H1 (cell line): ENCODE data around the gene CCDC154. TPM values are rescaled to one million over a fixed set of nuclear protein-coding genes. Genes with fewer than 3 reads are reported as not detected.

ENCODE experiments used
- BRCA1 ChIP-seq: IDR thresholded peaks from 2 replicates; pipeline ENCODE4 v1.6.1; 2012; ENCODE audit warnings: low read depth, low read length, improper control_type of control experiment
- CHD2 ChIP-seq: IDR thresholded peaks from 2 replicates; pipeline ENCODE4 v1.6.1; 2012; ENCODE audit warnings: low read length, improper control_type of control experiment
- EGR1 ChIP-seq: IDR thresholded peaks from 2 replicates; pipeline ENCODE4 v1.6.1; 2011; ENCODE audit warnings: low read depth, low read length, borderline replicate concordance
- EZH2 ChIP-seq: fragments of 200-600 bp; sonication (generic); IDR thresholded peaks from 2 replicates; pipeline ENCODE4 v1.7.1; 2012; ENCODE audit warnings: low read depth, mild to moderate bottlenecking, moderate library complexity, low read length, inconsistent platforms; ENCODE audit not compliant: severe bottlenecking
- SIN3A ChIP-seq, 2 experiments: IDR thresholded peaks in 1 of 2; conservative IDR thresholded peaks in 1 of 2; 2 replicates each; pipeline ENCODE4 v1.6.1; 2011 to 2012; ENCODE audit warnings: low read length in 2 of 2, improper control_type of control experiment in 1 of 2, low read depth in 1 of 2, mild to moderate bottlenecking in 1 of 2
- polyA plus RNA-seq, 7 experiments: library from polyadenylated mRNA; depleted of rRNA in 3 of 7; stranded (reverse) in 5 of 7; unstranded in 2 of 7; fragments of >200 nt in 5 of 7; fragments of 200-250 nt in 2 of 7; gene quantifications; 1 replicate in 5 of 7; 2 replicates in 1 of 7; 4 replicates in 1 of 7; pipeline versions ENCODE4 v1.2.1 to v1.2.3, GENCODE V29; 2011 to 2013; ENCODE audit warnings: missing spikeins in 2 of 7, mixed read lengths in 2 of 7
- total RNA-seq: library from RNA; stranded (reverse); fragmentation: NEBNext Ultra II Directional; extraction: Animal tissue kit (Norgen Biotek cat#: 25700); gene quantifications from 2 replicates; pipeline ENCODE4 v1.2.1, GENCODE V29; 2021
- TF ChIP-seq, protein P1 (sequence below): fragments of 300-600 bp; sonication (generic); IDR thresholded peaks from 2 replicates; pipeline ENCODE4 v1.7.1; 2012; ENCODE audit warnings: low read length, moderate library complexity, mild to moderate bottlenecking, inconsistent platforms; ENCODE audit not compliant: insufficient replicate concordance

Gene CCDC154
- total and polyA plus RNA-seq, 2 of the 8 experiments (the other 6 are each of a cell fraction or from before 2014, with no cell fraction given) = 0.15 to 0.88 TPM

DNA sequence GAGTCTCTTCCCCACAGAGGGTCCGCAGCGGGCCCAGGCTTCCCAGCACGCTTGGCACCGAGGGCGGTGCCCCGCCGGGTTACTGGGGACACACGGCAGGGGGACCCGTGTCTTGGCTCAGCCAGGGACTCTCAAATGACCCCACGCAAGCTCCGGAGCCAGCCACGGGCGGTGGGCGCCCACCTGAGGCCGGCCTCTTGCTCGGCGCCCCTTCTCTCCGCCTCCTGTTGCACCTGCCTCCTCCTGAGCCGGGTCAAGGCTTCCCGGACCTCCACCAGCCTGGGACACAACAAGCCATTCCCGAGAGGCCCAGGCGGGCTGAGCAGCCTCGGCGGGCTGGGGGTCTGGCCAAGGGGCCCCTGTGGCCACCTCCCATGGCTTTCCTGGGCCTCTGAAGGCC, 1.7 kb downstream of the CCDC154 start (continued):
- TF ChIP-seq SIN3A (conservative IDR thresholded peaks at IDR 0.05 in 1 of 2, IDR thresholded peaks at IDR 0.05 in 1 of 2; ENCODE audit: low read depth in 1 of 2, low read length in 2 of 2) = no peak
- TF ChIP-seq, protein P1, sequence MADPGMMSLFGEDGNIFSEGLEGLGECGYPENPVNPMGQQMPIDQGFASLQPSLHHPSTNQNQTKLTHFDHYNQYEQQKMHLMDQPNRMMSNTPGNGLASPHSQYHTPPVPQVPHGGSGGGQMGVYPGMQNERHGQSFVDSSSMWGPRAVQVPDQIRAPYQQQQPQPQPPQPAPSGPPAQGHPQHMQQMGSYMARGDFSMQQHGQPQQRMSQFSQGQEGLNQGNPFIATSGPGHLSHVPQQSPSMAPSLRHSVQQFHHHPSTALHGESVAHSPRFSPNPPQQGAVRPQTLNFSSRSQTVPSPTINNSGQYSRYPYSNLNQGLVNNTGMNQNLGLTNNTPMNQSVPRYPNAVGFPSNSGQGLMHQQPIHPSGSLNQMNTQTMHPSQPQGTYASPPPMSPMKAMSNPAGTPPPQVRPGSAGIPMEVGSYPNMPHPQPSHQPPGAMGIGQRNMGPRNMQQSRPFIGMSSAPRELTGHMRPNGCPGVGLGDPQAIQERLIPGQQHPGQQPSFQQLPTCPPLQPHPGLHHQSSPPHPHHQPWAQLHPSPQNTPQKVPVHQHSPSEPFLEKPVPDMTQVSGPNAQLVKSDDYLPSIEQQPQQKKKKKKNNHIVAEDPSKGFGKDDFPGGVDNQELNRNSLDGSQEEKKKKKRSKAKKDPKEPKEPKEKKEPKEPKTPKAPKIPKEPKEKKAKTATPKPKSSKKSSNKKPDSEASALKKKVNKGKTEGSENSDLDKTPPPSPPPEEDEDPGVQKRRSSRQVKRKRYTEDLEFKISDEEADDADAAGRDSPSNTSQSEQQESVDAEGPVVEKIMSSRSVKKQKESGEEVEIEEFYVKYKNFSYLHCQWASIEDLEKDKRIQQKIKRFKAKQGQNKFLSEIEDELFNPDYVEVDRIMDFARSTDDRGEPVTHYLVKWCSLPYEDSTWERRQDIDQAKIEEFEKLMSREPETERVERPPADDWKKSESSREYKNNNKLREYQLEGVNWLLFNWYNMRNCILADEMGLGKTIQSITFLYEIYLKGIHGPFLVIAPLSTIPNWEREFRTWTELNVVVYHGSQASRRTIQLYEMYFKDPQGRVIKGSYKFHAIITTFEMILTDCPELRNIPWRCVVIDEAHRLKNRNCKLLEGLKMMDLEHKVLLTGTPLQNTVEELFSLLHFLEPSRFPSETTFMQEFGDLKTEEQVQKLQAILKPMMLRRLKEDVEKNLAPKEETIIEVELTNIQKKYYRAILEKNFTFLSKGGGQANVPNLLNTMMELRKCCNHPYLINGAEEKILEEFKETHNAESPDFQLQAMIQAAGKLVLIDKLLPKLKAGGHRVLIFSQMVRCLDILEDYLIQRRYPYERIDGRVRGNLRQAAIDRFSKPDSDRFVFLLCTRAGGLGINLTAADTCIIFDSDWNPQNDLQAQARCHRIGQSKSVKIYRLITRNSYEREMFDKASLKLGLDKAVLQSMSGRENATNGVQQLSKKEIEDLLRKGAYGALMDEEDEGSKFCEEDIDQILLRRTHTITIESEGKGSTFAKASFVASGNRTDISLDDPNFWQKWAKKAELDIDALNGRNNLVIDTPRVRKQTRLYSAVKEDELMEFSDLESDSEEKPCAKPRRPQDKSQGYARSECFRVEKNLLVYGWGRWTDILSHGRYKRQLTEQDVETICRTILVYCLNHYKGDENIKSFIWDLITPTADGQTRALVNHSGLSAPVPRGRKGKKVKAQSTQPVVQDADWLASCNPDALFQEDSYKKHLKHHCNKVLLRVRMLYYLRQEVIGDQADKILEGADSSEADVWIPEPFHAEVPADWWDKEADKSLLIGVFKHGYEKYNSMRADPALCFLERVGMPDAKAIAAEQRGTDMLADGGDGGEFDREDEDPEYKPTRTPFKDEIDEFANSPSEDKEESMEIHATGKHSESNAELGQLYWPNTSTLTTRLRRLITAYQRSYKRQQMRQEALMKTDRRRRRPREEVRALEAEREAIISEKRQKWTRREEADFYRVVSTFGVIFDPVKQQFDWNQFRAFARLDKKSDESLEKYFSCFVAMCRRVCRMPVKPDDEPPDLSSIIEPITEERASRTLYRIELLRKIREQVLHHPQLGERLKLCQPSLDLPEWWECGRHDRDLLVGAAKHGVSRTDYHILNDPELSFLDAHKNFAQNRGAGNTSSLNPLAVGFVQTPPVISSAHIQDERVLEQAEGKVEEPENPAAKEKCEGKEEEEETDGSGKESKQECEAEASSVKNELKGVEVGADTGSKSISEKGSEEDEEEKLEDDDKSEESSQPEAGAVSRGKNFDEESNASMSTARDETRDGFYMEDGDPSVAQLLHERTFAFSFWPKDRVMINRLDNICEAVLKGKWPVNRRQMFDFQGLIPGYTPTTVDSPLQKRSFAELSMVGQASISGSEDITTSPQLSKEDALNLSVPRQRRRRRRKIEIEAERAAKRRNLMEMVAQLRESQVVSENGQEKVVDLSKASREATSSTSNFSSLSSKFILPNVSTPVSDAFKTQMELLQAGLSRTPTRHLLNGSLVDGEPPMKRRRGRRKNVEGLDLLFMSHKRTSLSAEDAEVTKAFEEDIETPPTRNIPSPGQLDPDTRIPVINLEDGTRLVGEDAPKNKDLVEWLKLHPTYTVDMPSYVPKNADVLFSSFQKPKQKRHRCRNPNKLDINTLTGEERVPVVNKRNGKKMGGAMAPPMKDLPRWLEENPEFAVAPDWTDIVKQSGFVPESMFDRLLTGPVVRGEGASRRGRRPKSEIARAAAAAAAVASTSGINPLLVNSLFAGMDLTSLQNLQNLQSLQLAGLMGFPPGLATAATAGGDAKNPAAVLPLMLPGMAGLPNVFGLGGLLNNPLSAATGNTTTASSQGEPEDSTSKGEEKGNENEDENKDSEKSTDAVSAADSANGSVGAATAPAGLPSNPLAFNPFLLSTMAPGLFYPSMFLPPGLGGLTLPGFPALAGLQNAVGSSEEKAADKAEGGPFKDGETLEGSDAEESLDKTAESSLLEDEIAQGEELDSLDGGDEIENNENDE = no peak
- TF ChIP-seq BRCA1 = no peak
- TF ChIP-seq EZH2 = no peak
- TF ChIP-seq EGR1 = no peak
- TF ChIP-seq CHD2 = no peak
